Germinal center (tissue), 1 donor: ENCODE data around the gene P2RY6.
A peak's percentile ranks its signal among the peaks of the same experiment; 100 is the strongest.

Experiments
- DNase-seq: peaks from one replicate; pipeline ENCODE4 v3.0.0; 2012; ENCODE audit warnings: mixed read lengths, low spot score

The P2RY6 gene

DNA sequence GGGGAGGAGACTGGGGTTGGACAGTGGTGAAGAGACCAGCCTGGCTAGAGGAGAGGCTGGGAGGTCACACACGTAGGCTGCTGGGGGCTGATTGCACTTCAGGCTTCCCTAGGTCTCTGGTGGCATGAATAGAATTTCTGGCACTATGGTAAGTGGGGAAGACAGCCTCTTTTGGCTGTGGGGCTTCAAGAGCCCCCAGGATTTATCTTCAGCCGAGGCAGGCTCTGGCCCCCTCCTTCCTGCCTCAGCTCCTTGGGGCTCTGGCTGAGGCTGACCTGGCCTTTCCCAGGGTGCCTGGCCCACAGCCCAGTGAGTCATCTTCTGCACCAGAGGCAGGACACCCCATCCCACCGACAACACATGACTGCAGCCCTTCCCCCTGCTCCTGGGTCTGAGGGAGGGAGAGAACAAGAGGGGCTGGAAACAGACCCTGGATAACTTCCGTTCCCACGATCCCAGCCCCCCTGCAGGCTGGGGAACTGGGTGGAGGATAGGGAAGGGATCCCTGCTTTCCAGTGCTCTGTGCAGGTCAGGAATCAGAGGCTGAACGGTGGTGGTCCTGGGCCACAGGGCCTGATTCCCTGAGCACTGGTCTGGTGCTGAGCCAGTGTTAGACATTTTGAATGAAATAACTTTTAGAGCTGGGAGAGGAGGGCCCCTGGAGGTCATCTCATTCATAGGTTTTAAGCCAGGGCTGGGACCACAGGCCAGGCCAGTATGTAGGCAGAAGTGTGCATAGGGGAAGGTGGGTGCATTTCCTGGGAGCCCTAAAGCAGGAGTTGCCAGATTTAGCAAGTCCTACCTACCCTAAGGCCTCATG, 62.5 kb downstream of the P2RY6 start:
- no peak for DNase-seq

- DNase-seq = peak; percentile 88
Measured at GRCh38 chr11:73335204-73335923, 63.2 kb downstream of the P2RY6 start.

DNA sequence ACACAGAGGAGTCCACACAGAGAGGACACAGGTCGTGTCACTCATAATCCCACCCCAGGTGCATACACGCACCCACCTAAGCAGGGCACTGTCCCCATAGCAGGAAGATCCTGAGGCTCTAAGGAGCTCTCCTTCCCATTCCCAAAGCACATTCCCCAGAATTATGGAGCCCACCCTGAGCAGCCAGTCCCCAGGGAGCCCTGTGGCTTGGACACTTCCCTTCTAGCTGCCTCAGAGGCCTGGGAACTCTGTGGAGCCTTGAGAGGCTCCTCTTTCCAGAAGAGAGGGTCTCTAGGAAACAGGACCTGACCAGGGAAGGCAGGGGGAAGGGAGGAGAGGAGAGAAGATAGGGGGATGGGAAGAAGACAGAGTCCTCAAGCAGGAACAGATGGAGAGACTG, 65.7 kb downstream of the P2RY6 start:
- no peak for DNase-seq

GRCh38 chr11:73338279-73338678, 66.1 kb downstream of the P2RY6 start:
- no peak for DNase-seq

- no peak for DNase-seq
Measured at GRCh38 chr11:73340164-73340563, 68.0 kb downstream of the P2RY6 start.

DNA sequence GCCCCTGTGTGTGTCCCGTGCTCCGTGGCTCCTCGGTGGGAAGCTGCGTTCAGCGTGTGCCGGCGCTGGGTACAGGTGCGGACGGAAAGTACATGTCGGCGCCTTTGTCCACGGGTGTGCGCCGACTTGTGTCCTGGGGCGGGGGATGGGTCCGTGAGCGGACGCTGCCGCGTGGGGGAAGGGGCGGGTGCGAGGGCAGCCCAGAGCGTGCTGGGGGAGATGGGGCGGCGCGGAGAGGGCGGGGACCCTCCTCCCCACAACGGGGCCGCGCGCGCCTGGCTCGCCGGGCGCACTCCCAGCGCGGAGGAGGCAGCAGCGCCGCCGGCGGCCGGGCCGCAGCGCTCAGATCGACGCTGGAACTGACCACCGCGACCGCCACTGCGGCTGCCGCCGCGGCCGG, 70.5 kb downstream of the P2RY6 start:
- no peak for DNase-seq

DNA sequence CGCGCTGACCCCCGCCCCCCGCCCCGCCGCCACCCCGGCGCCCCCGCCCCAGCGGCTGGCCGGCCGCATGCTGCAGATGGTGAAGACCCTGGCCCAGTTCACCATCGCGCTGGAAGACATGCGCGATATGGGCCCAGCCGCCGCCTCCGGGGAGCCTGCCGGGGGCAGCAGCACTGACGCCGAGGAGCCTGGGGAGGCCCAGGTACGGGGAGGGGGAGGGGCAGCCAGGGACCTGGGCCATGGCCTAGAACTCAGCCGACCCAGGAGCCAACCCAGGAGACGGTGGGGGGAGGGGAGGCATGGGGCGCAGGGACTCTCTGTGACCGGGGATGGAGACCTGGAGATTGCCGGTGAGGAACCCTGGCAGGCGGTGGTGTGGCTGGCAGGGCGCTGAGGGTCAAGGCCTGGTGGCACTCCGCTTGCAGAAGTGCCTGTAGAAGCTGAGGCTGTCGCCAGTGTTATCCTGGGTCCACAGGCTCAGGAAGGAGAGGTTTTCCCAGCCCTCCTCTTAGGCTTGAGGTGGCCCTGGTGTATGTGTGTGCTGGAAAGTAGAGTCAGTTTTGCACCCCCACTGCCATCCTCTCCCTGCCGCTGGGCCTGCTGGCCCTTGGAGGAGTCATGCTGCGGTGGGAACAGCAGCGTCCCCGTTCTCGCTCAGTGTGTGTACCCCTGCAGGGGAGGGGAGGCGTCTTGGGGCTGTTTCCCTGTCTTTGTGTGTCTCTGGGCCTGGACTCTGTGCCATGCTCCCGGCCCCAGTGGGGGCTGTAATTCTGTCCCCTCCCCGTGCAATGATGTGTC, 71.1 kb downstream of the P2RY6 start:
- no peak for DNase-seq

- no peak for DNase-seq
Measured at GRCh38 chr11:73344191-73344607, 72.1 kb downstream of the P2RY6 start.

DNA sequence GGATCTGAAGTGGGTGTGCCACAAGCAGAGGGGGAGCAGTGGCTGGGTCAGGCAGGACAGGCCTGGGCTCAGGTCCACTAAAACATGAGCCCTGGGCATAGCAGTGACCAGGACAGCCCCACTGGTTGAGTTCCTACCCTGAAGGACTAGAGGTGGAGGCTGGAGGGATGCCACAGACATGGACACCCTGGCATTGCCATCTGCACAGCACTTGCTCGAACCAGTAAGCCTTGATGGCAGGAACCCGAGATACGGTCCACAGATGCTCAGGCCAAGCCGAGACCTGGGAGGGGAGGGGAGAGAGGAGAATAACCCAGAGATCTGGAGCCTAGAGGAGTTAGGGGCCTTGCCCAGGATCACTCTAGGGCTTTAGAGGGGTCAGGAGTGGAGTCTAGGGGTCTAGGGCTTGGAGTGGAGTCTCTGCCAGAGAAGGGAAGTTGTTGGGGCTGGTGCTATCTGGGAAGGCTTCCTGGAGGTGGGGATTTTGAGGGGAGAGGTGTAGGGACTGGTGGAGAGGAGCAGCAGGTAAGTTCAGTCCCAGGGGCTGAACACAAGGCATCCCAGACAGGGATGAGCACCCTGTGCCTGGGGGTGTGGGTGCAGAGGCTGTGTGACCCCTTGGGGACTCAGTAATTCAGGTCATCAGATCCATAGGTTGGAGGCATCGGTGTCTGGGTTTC, 73.5 kb downstream of the P2RY6 start:
- DNase-seq = no peak

DNA sequence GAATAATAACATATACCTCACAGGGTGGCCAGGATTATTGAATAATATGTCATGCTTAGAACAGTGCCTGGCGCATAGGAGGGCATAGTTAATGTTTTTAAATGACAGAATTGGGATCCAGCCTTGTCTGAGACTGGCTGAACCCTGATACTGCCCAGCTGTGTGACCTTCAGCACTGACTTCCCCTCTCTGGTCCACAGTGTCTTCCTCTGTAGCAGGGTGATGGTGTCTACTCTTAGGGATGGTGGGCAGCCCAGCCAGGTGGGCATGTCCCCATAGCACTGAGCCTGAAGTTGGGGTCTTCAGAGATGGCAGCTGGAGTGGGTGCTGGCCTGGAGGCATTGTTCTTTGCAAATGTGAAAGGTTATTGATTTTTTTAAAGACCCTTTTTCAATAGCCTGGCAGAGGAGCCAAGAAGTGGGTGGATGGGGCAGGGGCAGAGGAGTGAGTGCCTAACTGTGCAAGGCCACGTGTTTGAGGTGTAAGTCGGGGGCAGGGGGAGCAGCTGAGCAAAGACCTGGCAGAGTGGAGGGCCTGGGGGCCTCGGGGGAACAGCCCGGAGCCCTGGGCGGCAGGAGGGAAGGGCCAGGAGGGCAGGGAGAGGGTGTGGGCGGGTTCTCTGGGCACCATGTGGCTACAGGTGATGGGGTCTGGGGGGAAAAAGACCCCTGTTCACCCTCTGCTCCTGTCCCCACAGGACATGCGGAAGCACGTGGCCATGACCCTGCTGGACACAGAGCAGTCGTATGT, 74.2 kb downstream of the P2RY6 start:
- no peak for DNase-seq

DNA sequence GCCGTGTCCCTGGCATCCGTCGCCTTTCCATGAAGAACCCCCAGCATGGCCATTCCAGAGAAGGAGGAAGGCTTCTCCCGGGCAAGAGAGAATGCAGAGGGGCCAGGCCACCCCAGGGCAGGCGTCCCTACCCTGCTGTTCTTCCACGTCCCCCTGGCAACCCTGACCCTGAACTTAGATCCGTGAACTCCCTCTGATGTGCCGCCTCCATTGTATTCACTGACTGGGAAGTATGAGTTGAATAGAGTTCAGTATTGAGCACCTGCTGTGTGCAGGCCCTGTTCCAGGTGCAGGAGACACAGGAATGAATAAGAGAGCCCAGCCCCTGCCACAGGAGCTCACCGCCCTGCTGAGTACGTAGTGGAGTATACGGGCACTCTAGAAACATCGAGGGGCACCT, 74.9 kb downstream of the P2RY6 start:
- DNase-seq = no peak
